ENCODE results near the gene PRR19. TPM values are rescaled to one million over a fixed set of nuclear protein-coding genes. Genes with fewer than 3 reads are reported as not detected.

The PRR19 gene
- polyA plus RNA-seq (2012; ENCODE audit: insufficient read length, low read depth): 5.3 TPM

GRCh38 chr19:42301646-42302203 is at the start of gene PRR19:
PRR19 (plus strand) TSS chr19:42302132; CDS start chr19:42309585, 7,453 bp downstream.
- TF ChIP-seq SIN3A (IDR thresholded peaks at IDR 0.05; ENCODE audit: borderline replicate concordance, insufficient read depth, low read length) (0 out of 2 replicates have a peak, but pooled peaks have one; percentile 15), REST (IDR thresholded peaks at IDR 0.05; ENCODE audit: insufficient read depth in 1 of 2, low read depth in 2 of 2, low read length in 2 of 2) (no peak)

- TF ChIP-seq SIN3A (IDR thresholded peaks at IDR 0.05; ENCODE audit: borderline replicate concordance, insufficient read depth, low read length) (0 out of 2 replicates have a peak, but pooled peaks have one; percentile 49), POLR2AphosphoS5 (IDR thresholded peaks at IDR 0.05; ENCODE audit: low read depth, low read length) (no peak; the same call in 1 of the 2 replicates), FOXP2 (optimal IDR thresholded peaks at IDR 0.05; ENCODE audit: borderline replicate concordance, extremely low read depth, extremely low read length, insufficient read depth) (no peak), REST (IDR thresholded peaks at IDR 0.05; ENCODE audit: insufficient read depth in 1 of 2, low read depth in 2 of 2, low read length in 2 of 2) (no peak), TAF1 (IDR thresholded peaks at IDR 0.05; ENCODE audit: borderline replicate concordance, insufficient read depth, low read length) (no peak)
Observed at GRCh38 chr19:42252365-42253244, 49.3 kb upstream of the PRR19 start.

GRCh38 chr19:42253245-42254088 is 48.5 kb upstream of the PRR19 start:
- TF ChIP-seq FOXP2 (optimal IDR thresholded peaks at IDR 0.05; ENCODE audit: borderline replicate concordance, extremely low read depth, extremely low read length, insufficient read depth): no peak
- peak in 1 of 2 experiments; percentile 63; a peak in 2 of 4 replicates for TF ChIP-seq REST (IDR thresholded peaks at IDR 0.05; ENCODE audit: insufficient read depth in 1 of 2, low read depth in 2 of 2, low read length in 2 of 2)
- peak; percentile 83; the same call in 1 of the 2 replicates for TF ChIP-seq SIN3A (IDR thresholded peaks at IDR 0.05; ENCODE audit: borderline replicate concordance, insufficient read depth, low read length)
- TF ChIP-seq TAF1 (IDR thresholded peaks at IDR 0.05; ENCODE audit: borderline replicate concordance, insufficient read depth, low read length): peak; percentile 82; the same call in 1 of the 2 replicates
- TF ChIP-seq POLR2AphosphoS5 (IDR thresholded peaks at IDR 0.05; ENCODE audit: low read depth, low read length): peak; percentile 86

GRCh38 chr19:42254089-42254849 is 47.7 kb upstream of the PRR19 start:
- TF ChIP-seq POLR2AphosphoS5 (IDR thresholded peaks at IDR 0.05; ENCODE audit: low read depth, low read length) (peak; percentile 63), REST (IDR thresholded peaks at IDR 0.05; ENCODE audit: insufficient read depth in 1 of 2, low read depth in 2 of 2, low read length in 2 of 2) (0 out of 4 replicates have a peak, but pooled peaks of 1 of the 2 experiments have one; percentile 38), TAF1 (IDR thresholded peaks at IDR 0.05; ENCODE audit: borderline replicate concordance, insufficient read depth, low read length) (peak; percentile 59; the same call in 1 of the 2 replicates), SIN3A (IDR thresholded peaks at IDR 0.05; ENCODE audit: borderline replicate concordance, insufficient read depth, low read length) (0 out of 2 replicates have a peak, but pooled peaks have one; percentile 18), FOXP2 (optimal IDR thresholded peaks at IDR 0.05; ENCODE audit: borderline replicate concordance, extremely low read depth, extremely low read length, insufficient read depth) (no peak)
